GM23338 (cell line): ENCODE data around the gene CNTNAP2.

ENCODE experiments used
- CTCF ChIP-seq, 2 experiments: fragments of 200-600 bp in 1 of 2; sonication (generic) in 1 of 2; conservative IDR thresholded peaks; 2 replicates each; pipeline versions ENCODE4 v1.5.1 to v1.6.1; 2016 to 2017; ENCODE audit warnings: antibody characterized with exemption in 2 of 2, low read depth in 2 of 2, mild to moderate bottlenecking in 2 of 2, moderate library complexity in 1 of 2
- EZH2 ChIP-seq: fragments of 200-600 bp; sonication (generic); IDR thresholded peaks from one replicate; pipeline ENCODE4 v1.8.0; 2017; ENCODE audit warnings: antibody characterized with exemption, mild to moderate bottlenecking, low read depth; ENCODE audit not compliant: unreplicated experiment
- EZH2phosphoT487 ChIP-seq: fragments of 200-600 bp; sonication (generic); IDR thresholded peaks from one replicate; pipeline ENCODE4 v1.8.1; 2018; ENCODE audit warnings: antibody characterized with exemption; ENCODE audit not compliant: unreplicated experiment
- JUNB ChIP-seq: IDR thresholded peaks from one replicate; pipeline ENCODE4 v1.6.1; 2016; ENCODE audit warnings: antibody characterized with exemption; ENCODE audit not compliant: unreplicated experiment
- POLR2AphosphoS5 ChIP-seq: IDR thresholded peaks from 2 replicates; pipeline ENCODE4 v1.6.1; 2016; ENCODE audit warnings: antibody characterized with exemption, low read depth
- REST ChIP-seq: IDR thresholded peaks from one replicate; pipeline ENCODE4 v1.6.1; 2018; ENCODE audit warnings: antibody characterized with exemption; ENCODE audit not compliant: unreplicated experiment
- ZNF462 ChIP-seq: fragments of 250-450 bp; sonication (Bioruptor Pico); IDR thresholded peaks from 2 replicates; pipeline ENCODE4 v1.5.0; 2020; ENCODE audit warnings: mild to moderate bottlenecking, moderate library complexity
- TF ChIP-seq, protein P1 (sequence below): IDR thresholded peaks from 2 replicates; pipeline ENCODE4 v1.6.1; 2016; ENCODE audit warnings: antibody characterized with exemption

- TF ChIP-seq CTCF (conservative IDR thresholded peaks at IDR 0.05; ENCODE audit: low read depth in 2 of 2) (no peak), POLR2AphosphoS5 (no peak), JUNB (no peak), REST (no peak), EZH2 (no peak), EZH2phosphoT487 (no peak), ZNF462 (CRISPR knock-in tag) (no peak)
- TF ChIP-seq, protein P1, sequence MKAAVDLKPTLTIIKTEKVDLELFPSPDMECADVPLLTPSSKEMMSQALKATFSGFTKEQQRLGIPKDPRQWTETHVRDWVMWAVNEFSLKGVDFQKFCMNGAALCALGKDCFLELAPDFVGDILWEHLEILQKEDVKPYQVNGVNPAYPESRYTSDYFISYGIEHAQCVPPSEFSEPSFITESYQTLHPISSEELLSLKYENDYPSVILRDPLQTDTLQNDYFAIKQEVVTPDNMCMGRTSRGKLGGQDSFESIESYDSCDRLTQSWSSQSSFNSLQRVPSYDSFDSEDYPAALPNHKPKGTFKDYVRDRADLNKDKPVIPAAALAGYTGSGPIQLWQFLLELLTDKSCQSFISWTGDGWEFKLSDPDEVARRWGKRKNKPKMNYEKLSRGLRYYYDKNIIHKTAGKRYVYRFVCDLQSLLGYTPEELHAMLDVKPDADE, result no peak
Observed at GRCh38 chr7:148172920-148173319, 2056.3 kb downstream of the CNTNAP2 start.
